Smooth muscle cell (in vitro differentiated cells): Measurements from ENCODE around the gene AKR1C1. TPM values are rescaled to one million over a fixed set of nuclear protein-coding genes. Genes with fewer than 3 reads are reported as not detected.
"Not testable (repeated sequence)": the region's sequence is repeated elsewhere in the genome, so short reads cannot be mapped to it uniquely, and the experiment has no call there.

Experiments used
- DNase-seq: peaks from one replicate; lab custom pipeline; 2025; ENCODE audit not compliant: unreplicated experiment; lab: John Stamatoyannopoulos, UW
- H2AFZ ChIP-seq: fragments of 200-600 bp; sonication (generic); 2 replicates; pipeline ENCODE4 v1.6.0; 2016; ENCODE audit warnings: antibody characterized with exemption, low read depth, mild to moderate bottlenecking
- H3F3A ChIP-seq: fragments of 200-600 bp; sonication (generic); 2 replicates; pipeline ENCODE4 v1.6.0; 2017; ENCODE audit warnings: antibody characterized with exemption, low read depth
- H3K27ac ChIP-seq: fragments of 200-600 bp; sonication (generic); 2 replicates; pipeline ENCODE4 v1.5.1; 2016; ENCODE audit warnings: low read depth, mild to moderate bottlenecking
- H3K27me3 ChIP-seq: fragments of 200-600 bp; sonication (generic); 2 replicates; pipeline ENCODE4 v1.6.1; 2016; ENCODE audit warnings: low read depth, mild to moderate bottlenecking
- H3K36me3 ChIP-seq: fragments of 200-600 bp; sonication (generic); 2 replicates; pipeline ENCODE4 v1.5.1; 2016; ENCODE audit warnings: low read depth
- H3K4me1 ChIP-seq: fragments of 200-600 bp; sonication (generic); 2 replicates; pipeline ENCODE4 v1.5.1; 2016; ENCODE audit warnings: low read depth
- H3K4me2 ChIP-seq: fragments of 200-600 bp; sonication (generic); 2 replicates; pipeline ENCODE4 v1.6.0; 2016; ENCODE audit warnings: mild to moderate bottlenecking
- H3K4me3 ChIP-seq: fragments of 200-600 bp; sonication (generic); 2 replicates; pipeline ENCODE4 v1.5.1; 2016; ENCODE audit warnings: mild to moderate bottlenecking
- H3K79me2 ChIP-seq: fragments of 200-600 bp; sonication (generic); 2 replicates; pipeline ENCODE4 v1.6.0; 2016; ENCODE audit warnings: low read depth, mild to moderate bottlenecking
- H3K9ac ChIP-seq: fragments of 200-600 bp; sonication (generic); 2 replicates; pipeline ENCODE4 v1.6.0; 2016; ENCODE audit warnings: low read depth
- H3K9me3 ChIP-seq: fragments of 200-600 bp; sonication (generic); replicated peaks from 2 replicates; pipeline ENCODE4 v1.5.1; 2016; ENCODE audit warnings: low read depth
- H4K20me1 ChIP-seq: fragments of 200-600 bp; sonication (generic); 2 replicates; pipeline ENCODE4 v1.6.0; 2016; ENCODE audit warnings: low read depth
- CTCF ChIP-seq: fragments of 200-600 bp; sonication (generic); IDR thresholded peaks from 2 replicates; pipeline ENCODE4 v1.5.1; 2017; ENCODE audit warnings: borderline replicate concordance, mild to moderate bottlenecking, antibody characterized with exemption; ENCODE audit not compliant: insufficient read depth, poor library complexity, severe bottlenecking
- WGBS: methylation state at CpG from one replicate; pipeline ENCODE4 v1.1.7; 2016; ENCODE audit warnings: low lambda C conversion rate; 5-methylcytosine and 5-hydroxymethylcytosine counted together
- polyA plus RNA-seq: library from polyadenylated mRNA; unstranded; fragments of >200 nt; fragmentation: Nextera tagmentation; extraction: Ambion mirVana; gene quantifications from 2 replicates; pipeline ENCODE4 v1.2.1, GENCODE V29; 2016
- total RNA-seq: library from RNA; depleted of rRNA; stranded (reverse); fragments of >200 nt; gene quantifications from 2 replicates; pipeline ENCODE4 v1.2.3, GENCODE V29; 2014

Gene AKR1C1
- total and polyA plus RNA-seq, 2 experiments from 2014 or later, result 16.3 to 20.5 TPM

- H3K4me3 ChIP-seq, H4K20me1 ChIP-seq, H3K9ac ChIP-seq, H3F3A ChIP-seq, H3K4me2 ChIP-seq, H3K27me3 ChIP-seq, H2AFZ ChIP-seq, DNase-seq, H3K36me3 ChIP-seq, H3K79me2 ChIP-seq, H3K27ac ChIP-seq, H3K9me3 ChIP-seq, H3K4me1 ChIP-seq: not testable (repeated sequence)
- 74% methylated on average over 4 of the region's 4 CpGs for WGBS
Observed at GRCh38 chr10:5008857-5009548, 45.8 kb downstream of the AKR1C1 start.

- not testable (repeated sequence) for H2AFZ ChIP-seq, H3K9me3 ChIP-seq, H3K4me1 ChIP-seq, H4K20me1 ChIP-seq, H3K36me3 ChIP-seq, H3K79me2 ChIP-seq, DNase-seq, H3K27me3 ChIP-seq, H3K4me3 ChIP-seq, H3F3A ChIP-seq, H3K27ac ChIP-seq, H3K4me2 ChIP-seq, H3K9ac ChIP-seq
- WGBS, result 77% methylated on average over 6 of the region's 7 CpGs
Observed at GRCh38 chr10:5010043-5010442, 46.8 kb downstream of the AKR1C1 start.

GRCh38 chr10:5011392-5011791 lies 48.2 kb downstream of the AKR1C1 start:
- H3K4me1 ChIP-seq, H3K9me3 ChIP-seq, DNase-seq, H2AFZ ChIP-seq, H3K27me3 ChIP-seq, H3K4me2 ChIP-seq, H4K20me1 ChIP-seq, H3K27ac ChIP-seq, H3K79me2 ChIP-seq, H3K9ac ChIP-seq, H3K4me3 ChIP-seq, H3K36me3 ChIP-seq, H3F3A ChIP-seq: not testable (repeated sequence)
- WGBS, result 97% methylated on average over 2 of the region's 2 CpGs

GRCh38 chr10:5012595-5012994 lies 49.4 kb downstream of the AKR1C1 start:
- Histone ChIP-seq H4K20me1 (no peaks in the 10 kb centered on the region), H3F3A (no peaks in the 10 kb centered on the region), H3K36me3 (no peaks in the 10 kb centered on the region), H3K9me3 (no peaks in the 10 kb centered on the region), H3K27me3 (no peaks in the 10 kb centered on the region), H3K27ac (no peak overlapping the region), H3K79me2 (no peaks in the 10 kb centered on the region), H3K4me1 (no peaks in the 10 kb centered on the region), H3K4me3 (no peak overlapping the region), H3K9ac (no peak overlapping the region), H2AFZ (no peak overlapping the region), H3K4me2 (no peak overlapping the region)
- no peak for DNase-seq
- WGBS, result 39% methylated on average over 2 of the region's 2 CpGs
- no peak for TF ChIP-seq CTCF

- H2AFZ ChIP-seq, result no peak overlapping the region
- 17% methylated on average over 1 of the region's 1 CpG for WGBS
- no peaks in the 10 kb centered on the region for H3K4me1 ChIP-seq
Observed at GRCh38 chr10:5013385-5013784, 50.2 kb downstream of the AKR1C1 start.

GRCh38 chr10:5014200-5014910 lies 51.1 kb downstream of the AKR1C1 start:
- H3F3A ChIP-seq, H2AFZ ChIP-seq, H3K27me3 ChIP-seq, H3K9me3 ChIP-seq, H3K4me3 ChIP-seq, H3K27ac ChIP-seq, H4K20me1 ChIP-seq, H3K36me3 ChIP-seq, DNase-seq, H3K4me1 ChIP-seq, H3K79me2 ChIP-seq, H3K9ac ChIP-seq, H3K4me2 ChIP-seq: not testable (repeated sequence)
- WGBS, result 82% methylated on average over 4 of the region's 4 CpGs

More at GRCh38 chr10:5013385-5013784, 50.2 kb downstream of the AKR1C1 start:
- Histone ChIP-seq H3K27me3 (no peaks in the 10 kb centered on the region), H3F3A (no peaks in the 10 kb centered on the region), H3K9ac (no peak overlapping the region), H3K79me2 (no peaks in the 10 kb centered on the region), H3K4me3 (no peak overlapping the region), H3K4me2 (no peak overlapping the region), H4K20me1 (no peaks in the 10 kb centered on the region), H3K27ac (no peak overlapping the region), H3K36me3 (no peaks in the 10 kb centered on the region), H3K9me3 (no peaks in the 10 kb centered on the region)
- TF ChIP-seq CTCF, result no peak
- DNase-seq, result no peak
